GM19043 (cell line): ENCODE results near the gene ITGA6.

Experiments used
- ATAC-seq: cut with Tn5 transposase; IDR thresholded peaks from one replicate; pipeline ENCODE4 v1.9.1; 2021; ENCODE audit warnings: low read depth; ENCODE audit not compliant: unreplicated experiment

ITGA6 gene

DNA sequence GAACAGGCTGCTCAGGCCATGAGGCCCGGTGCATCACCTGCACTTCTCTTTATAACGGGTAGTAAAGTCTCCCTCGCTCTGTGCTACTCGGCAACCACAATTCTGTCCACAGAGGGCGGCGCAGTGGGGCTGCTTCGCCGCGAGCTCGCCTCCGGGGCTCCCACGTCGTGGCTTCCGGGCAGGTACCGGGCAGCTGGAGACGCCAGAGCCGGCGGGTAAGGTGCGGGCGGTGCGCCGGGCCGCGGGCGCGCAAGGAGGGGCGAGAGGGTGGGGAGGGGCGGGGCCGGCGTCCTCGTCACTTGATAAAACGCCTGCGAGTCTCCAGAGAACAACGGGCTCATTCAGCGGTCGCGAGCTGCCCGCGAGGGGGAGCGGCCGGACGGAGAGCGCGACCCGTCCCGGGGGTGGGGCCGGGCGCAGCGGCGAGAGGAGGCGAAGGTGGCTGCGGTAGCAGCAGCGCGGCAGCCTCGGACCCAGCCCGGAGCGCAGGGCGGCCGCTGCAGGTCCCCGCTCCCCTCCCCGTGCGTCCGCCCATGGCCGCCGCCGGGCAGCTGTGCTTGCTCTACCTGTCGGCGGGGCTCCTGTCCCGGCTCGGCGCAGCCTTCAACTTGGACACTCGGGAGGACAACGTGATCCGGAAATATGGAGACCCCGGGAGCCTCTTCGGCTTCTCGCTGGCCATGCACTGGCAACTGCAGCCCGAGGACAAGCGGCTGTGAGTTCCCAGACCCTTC, at the start of gene ITGA6:
ITGA6 (plus strand) TSS at position 331 of the 734 bp plus-strand sequence.
- ATAC-seq, result no peak

DNA sequence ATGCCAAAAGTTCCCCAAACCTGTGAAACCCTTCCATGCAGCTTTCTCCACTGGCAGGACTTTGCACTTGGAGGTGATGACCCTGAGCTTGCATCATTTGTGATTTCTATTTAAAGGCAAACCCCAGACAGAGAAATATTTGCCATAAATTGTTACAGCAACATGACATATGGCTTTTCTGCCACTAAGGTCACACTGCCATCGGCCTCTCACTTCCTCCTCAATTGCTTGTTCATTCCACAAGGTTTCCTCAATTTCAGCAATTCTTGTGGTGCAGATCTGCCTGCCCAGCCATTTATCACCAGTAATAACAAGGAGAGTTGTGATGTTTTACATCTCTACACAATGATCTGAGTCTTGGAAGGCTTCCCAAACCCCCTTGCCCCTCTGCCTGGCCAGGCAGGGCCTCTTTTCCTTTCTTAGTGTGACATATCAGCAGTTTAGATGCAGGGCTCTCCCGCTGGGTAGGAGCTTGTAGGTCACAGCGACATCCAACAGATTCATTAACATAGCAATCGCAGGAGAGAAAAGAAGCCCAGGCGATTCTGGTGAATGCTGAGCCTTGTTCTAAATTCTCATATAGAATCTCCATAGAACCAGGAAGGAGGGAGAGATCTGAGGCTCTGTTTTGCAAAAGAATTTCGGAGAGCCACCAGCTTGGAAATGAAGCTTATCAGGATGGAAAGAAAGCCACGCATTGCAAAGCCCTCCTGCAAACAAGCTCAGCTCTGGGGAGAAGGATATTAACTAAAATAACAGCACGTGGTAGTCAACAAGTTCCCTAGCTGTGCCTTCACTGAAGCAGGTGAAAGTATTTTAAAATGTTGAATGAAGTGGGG, 46.7 kb upstream of the ITGA6 start:
- ATAC-seq, result no peak

DNA sequence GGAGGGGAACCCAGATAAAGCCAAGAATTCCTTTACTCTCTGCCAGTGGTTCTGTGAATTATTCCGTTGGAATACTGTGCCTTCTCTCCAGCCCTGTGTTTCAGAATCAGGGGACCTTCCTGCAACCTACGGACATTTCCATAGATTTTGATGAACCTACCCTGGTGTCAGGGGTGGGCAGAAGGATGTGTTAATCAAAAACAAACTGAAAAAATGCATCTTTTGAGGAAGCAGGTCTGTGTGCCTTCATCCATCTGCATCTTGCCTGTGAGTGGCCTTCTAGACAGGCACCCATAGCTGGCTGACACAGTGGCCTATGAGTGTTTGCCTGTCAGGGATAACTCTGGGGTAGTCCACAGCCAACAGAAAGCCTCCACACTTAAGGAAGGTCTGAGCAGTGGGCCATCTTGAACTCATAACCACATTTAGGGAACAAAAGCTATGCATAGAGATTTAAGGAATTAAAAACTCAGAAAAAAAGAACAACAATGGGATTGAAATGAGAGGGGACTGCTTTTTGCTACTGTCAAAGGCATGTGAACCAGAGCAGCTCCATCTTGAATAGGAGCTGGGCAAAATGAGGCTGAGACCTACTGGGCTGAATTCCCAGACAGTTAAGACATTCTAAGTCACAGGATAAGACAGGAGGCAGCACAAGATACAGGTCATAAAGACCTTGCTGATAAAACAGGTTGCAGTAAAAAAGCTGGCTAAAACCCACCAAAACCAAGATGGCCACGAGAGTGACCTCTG, 45.9 kb upstream of the ITGA6 start:
- ATAC-seq, result no peak

DNA sequence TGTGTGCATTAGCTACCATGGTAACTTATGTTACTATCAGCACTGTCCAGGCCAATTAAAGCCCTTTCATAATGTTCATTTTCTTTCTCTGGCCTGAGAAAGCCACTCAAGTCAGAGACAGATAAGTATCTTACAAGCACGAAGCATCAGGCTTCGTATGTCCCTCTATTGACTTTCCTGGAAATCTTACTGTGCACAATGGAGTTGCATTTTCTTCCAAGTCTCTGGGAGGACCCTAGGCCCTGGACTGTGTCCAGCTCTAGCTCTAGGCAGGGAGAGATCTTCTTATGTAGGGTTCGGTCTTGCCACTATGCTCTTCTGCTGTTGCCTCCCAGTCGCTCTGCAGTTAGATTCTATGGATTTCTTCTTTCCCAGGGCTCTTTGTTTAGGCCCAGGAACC, 40.0 kb upstream of the ITGA6 start:
- ATAC-seq, result no peak

DNA sequence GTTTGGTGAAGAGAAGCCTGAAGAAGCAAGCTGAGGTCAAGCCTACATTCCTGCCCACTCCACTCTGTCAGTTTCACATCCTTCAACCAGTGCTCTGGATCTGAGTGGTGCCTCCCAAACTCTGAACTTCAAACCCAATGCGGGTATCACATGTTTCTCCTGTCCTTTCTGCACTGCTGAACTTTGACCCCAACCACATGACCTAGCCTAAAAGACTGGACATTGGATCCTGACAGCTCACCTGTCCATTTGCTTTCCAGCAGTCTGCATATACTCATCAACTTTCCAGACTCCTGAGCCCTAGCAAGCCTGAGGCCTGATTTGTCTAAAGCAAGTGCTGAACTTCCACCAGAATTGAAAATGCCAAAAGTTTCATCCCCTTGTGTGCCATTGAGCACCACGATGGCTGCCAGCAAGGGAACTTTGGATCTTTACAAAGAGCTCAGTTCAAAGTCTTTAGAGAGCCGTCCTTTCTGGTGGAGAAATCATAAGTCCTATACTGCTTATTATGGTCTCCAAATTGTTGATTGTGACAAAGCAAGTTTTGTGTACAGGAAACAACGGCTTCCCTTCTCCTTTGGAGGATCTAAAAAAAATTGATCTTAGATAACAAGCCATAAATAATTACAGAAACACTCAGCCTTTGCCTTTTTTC, 37.6 kb upstream of the ITGA6 start:
- no peak for ATAC-seq

DNA sequence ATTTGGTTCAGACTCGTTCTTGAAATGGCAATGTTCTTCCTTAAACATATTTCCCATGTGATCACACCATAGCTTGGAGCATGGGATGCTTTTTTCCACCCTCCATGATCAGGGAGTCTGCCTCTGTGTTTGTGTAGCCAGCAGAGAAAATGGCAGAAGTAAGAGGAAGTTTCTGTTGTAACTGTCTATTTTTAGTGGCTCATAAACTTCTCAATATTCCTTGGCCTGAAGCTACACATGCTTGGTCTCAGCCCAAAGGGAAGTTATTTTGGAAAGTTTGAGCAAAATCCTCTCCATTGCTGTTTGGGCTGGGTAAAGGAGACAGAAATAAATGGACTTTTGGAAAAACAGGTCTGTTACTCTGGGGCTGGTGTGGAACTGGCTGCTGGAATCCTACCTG, 33.4 kb upstream of the ITGA6 start:
- no peak for ATAC-seq

DNA sequence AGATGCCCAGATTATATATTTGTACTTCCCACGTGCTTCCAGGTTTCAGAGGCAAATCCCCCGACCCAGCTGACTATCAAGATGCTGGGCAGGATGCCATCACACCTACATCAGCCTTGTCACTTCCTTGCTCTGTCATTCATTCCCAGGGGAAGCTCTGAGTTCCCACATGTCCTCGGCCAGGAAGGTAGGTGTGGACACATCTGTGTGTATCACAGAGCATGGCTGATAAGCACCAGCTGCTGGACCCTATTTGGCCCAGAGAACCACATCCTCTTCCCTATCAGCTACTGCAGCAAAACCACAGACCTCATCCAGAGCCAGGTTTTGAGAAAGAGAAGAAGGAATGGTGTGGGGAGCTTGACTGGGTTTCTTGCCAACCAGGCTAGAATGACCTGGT, 31.9 kb upstream of the ITGA6 start:
- ATAC-seq, result no peak

DNA sequence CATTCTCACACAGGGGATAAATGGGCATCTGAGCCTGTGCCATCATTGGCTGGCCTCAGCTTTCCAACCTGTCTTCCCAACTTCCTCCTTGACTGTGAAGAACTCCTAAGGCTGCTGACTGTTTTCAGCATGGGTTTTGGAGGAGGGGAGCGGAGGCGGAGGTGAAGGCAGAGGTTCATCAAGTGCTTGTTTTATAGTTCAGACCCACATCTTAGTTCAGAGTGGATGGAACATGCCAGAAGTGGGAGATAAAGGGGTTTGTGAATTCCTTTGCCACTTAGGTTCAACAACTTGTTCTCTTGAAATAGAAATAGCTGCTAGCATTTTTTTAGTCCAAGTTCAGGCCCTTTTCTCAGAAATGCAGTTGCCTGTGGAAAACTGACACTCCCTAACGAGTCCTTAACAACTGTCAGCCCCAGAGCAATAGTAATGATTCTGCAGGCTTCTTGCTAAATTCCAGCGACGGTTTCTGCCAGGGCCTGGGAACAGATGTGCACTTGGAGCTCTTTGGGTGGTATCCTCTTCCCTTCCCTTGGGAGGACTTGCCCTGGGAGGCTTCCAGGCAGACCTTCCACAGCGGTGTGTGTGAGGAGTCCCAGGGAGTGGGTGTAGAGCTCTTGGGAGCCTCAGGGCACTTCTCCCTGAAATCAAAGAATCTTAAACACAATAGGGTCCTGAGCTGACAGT, 30.1 kb upstream of the ITGA6 start:
- ATAC-seq, result no peak

DNA sequence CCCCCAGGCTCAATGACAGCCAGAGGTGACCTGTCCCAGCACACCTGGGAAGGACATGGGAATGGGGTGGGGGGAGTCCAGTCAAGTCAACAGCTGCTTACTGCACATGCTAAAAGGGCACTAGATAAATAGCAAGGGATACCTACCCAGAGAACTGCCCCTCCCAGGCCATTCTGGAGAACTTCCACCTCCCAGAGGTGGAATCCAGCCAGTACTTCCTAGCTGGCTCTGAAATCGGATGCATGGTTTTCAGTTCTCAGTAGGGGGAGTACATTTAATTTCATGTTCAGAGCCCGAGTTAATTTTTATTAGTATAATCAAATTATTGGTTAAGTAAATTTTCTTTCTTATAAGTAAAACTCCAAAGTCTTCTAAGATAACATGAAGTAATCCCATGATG, 28.9 kb upstream of the ITGA6 start:
- no peak for ATAC-seq

DNA sequence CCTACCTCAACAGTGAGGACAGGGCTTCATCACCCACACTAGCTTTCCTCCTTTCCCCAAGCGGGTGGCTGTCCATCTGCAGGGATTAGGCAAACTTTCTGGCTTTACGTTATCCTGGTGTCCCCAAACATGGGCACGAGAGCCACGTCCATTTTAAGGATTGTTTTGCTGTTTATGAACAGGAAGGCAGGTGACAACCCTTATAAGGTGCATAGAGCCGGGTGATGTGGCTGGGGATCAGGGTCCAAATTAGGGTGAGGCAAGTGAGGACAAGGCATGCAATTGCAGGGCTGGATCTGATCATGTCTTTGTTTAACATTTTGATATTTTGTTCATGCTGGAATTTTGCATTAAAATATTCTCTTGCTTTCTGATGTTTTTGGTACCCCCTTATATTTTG, 27.6 kb upstream of the ITGA6 start:
- no peak for ATAC-seq

DNA sequence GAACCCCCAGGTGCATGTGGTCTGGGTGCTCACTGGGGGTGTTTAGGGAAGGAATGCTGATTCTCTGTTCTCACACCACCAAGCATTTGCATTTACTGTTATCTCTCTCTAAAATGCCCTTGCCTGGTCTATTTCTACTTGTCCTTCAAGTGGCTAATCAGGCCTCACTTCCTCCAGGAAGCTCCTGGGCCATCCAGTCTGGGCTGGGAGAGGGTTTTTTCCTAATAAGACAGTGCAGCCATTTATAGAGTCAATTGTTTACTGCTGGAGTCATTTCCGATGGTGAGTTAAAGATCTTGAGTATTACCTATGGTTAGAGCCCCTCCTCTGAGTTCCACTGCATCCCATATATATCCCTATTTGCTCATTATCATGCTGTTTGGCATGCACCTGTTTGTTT, 25.2 kb upstream of the ITGA6 start:
- ATAC-seq, result no peak

DNA sequence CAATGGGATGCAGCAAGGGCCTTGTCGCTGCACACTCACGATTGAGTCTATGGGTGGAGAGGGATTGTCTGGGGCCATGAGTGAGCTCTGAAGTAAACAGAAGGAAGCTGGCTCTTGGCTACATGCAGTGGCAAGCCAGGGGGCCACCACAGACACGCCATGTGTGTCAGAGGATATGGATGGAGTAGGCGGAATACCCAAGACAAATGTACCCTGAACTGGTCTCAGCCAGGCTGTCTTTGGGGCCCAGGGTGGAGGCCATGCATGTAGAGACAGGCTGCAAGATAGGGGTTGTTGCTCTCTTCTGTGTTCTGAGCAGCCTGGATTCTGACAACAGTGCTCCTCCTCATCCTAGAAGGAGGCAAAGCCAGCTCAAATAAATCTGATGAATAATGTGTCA, 24.0 kb upstream of the ITGA6 start:
- ATAC-seq, result no peak

DNA sequence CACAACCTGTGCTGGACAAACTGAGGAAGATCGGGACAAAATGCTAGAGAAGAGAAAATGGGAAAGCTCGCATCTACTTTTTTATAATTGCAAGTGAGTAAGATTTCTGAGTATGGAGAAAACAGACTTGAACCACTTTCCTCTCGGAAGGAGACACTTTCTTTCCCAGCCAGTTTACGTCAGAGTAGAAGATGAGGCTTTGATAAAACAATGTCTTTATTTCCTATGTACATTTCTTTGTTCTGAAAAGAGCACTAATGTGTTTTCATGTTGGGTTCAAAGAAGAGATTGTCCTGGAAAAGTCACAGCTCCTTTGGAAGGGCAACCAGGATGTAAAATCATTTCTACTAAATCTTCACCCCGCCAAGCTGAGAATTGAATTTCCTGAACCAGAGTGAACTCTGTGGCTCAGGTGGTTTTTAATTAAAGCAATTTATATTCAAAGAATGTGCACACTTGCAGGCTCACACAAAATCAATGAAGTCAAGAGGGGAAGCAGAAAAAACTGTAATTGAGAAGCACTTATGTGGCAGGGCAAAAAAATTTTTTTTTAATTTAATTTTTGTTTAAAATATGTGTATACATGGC, 23.4 kb upstream of the ITGA6 start:
- ATAC-seq, result no peak

DNA sequence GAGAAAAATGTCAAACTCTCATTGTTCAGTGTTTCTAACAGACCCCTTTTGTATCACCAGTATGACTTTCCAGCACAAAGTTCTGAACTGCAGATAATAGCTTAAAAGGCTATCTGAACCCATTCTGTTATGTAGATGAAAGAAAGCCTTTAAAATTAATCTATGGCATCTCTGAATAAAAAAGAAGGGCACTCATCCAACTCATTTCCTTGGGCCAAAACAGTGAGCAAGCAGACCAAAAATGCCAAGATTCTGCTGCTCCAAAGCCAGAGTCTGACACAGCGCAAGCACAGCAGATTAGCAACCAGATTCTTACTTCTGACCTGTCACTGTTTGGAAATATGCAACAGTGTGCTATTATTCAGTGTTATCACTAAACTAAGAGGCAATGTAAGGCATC, 22.6 kb upstream of the ITGA6 start:
- ATAC-seq, result no peak

DNA sequence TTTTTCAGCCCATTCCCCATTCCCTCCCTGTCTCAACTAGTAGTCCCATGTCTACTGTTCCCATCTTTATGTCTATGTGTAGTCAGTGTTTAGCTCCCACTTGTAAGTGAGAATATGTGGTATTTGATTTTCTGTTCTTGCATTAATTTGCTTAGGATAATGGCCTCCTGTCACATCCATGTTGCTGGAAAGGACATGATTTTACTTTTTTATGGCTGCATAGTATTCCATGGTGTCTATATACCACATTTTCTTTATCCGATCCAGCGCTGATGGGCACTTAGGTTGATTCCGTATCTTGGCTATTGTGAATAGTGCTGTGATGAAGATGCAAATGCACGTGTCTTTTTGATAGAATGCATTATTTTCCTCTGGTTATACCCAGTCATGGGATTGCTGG, 21.7 kb upstream of the ITGA6 start:
- no peak for ATAC-seq

DNA sequence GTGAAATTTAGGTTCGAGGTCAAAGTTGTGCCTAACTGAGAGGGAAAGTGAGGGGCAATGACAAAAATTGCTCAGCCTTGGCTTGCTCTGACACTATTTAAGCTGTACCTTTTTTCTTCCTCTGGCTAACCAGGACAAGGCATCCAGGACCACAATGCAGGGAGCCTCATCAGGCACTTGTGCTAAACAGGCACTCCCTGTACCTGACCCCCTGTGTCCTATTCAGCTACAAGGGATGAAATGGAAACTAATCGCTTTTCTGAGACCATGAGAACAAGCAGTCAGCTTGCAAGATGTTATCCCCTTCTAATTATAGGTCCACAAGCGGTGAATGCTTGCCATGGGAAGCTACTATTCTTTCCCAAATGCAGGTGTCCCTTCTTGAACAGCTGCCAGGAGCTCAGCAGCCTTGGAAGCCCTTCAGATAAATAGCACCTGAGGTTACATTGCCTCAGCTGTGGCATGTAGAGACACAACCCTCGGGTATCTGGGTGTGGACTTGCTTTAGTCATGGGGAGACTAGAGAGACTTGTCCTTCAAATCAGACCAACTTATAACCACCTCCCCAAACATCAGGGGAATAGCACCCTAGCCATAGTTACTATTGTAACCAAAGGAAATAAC, 19.1 kb upstream of the ITGA6 start:
- ATAC-seq, result no peak

DNA sequence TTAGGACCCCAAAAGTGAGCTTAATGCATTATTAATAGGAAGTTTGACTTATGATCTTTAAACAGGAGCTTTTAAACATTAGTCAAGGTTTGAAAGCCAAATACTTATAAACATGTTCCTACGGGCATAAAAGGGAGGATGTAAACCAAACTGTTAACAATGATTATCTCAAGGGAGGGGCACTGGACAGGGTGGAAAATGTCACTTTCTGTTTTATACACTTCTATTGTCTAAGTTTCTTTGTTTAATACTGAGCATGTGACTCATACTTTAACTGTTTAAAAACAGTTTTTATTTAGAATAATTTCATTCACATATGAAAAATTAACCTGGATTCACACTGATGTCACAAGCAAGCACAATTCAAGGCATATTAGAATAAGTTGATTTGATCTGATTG, 18.3 kb upstream of the ITGA6 start:
- ATAC-seq, result no peak

DNA sequence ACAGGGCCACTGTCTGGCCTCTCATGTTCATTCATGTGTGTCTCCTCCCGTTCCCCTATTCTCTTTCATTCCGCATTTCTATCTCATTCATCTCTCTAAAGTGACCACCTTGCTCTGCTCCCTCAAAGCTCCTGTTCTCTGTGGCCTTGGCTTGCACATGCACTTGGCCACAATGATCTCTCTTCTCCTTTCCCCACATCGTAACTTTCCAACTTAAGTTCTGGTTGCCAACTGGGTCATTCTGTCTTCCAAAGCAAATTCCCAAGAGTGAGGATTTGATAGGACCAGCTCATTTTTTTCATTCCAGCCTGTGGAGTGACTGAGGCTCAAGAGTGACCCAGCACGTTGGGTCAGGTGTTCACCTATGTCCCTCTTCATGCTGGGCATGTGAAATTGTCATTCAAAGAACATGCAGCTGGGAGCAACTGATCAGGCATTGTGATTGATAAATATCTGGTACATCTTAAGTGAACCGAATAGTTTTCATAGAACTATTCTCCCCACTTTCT, 14.3 kb upstream of the ITGA6 start:
- no peak for ATAC-seq

DNA sequence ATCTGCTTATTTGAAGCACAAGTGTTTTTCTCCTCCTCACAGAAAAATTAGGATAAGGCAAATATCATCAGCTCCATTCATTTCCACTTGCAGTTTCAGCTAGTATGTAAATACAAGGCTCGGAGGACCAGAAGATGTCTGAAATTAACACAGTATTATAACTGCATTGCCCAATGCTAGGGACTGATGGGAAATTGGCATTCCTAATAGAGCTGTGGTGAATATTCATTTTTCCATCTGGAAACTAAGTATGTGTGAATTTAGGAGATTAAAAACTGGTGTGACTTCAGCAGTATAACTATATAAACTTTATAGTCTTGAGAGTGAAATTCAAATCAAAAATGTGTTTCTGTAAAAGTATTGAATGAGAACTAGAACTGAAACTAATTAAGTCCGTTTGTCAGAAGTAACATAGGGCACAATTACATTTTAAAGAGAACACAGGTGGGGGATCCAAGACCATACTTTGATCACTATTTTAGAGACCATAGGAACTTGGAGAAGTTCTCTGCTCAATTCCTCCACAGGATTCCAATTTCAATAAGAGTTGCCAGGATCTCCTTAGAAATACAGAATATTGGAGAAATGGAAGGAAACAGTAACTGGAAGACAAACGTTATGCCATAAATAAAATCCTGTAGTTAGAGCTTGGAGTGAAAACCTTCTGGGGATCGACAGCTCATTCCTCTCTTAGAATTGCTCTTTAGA, 12.1 kb upstream of the ITGA6 start:
- no peak for ATAC-seq
